Stimulated activated CD8-positive, alpha-beta memory T cell treated with anti-CD3 and anti-CD28 coated beads, Interleukin-15, amount 100 ng/mL, for 48 hours (primary cell): ENCODE results near the gene TAL1.
A peak's percentile ranks its signal among the peaks of the same experiment; 100 is the strongest.
"Not testable (repeated sequence)": the region's sequence is repeated elsewhere in the genome, so short reads cannot be mapped to it uniquely, and the experiment has no call there.

ENCODE experiments used
- DNase-seq, 2 donors: peaks; one replicate each; pipeline ENCODE4 v3.0.0-alpha.2; 2020; ENCODE audit warnings: low read depth in 2 of 2

Gene TAL1

GRCh38 chr1:47212636-47213229, 19.3 kb downstream of the TAL1 start:
- DNase-seq = no peak

- no peak for DNase-seq
Measured at GRCh38 chr1:47211796-47212269, 20.2 kb downstream of the TAL1 start.

GRCh38 chr1:47210666-47211065, 21.4 kb downstream of the TAL1 start:
- DNase-seq = no peak

GRCh38 chr1:47209725-47210325, 22.2 kb downstream of the TAL1 start:
- DNase-seq = no peak

GRCh38 chr1:47209091-47209490, 22.9 kb downstream of the TAL1 start:
- no peak for DNase-seq

GRCh38 chr1:47208374-47208850, 23.6 kb downstream of the TAL1 start:
- no peak for DNase-seq

GRCh38 chr1:47207803-47208373, 24.1 kb downstream of the TAL1 start:
- peak in 1 of 2 donors; percentile 40 for DNase-seq

GRCh38 chr1:47205918-47206317, 26.1 kb downstream of the TAL1 start:
- no peak for DNase-seq

GRCh38 chr1:47203504-47203903, 28.5 kb downstream of the TAL1 start:
- DNase-seq = not testable (repeated sequence)

- DNase-seq = no peak
Measured at GRCh38 chr1:47201179-47201578, 30.8 kb downstream of the TAL1 start.

- DNase-seq = no peak
Measured at GRCh38 chr1:47198214-47198613, 33.8 kb downstream of the TAL1 start.

GRCh38 chr1:47196622-47197021, 35.4 kb downstream of the TAL1 start:
- DNase-seq = no peak

GRCh38 chr1:47195981-47196380, 36.0 kb downstream of the TAL1 start:
- DNase-seq = not testable (repeated sequence)

GRCh38 chr1:47194311-47194710, 37.7 kb downstream of the TAL1 start:
- no peak for DNase-seq

GRCh38 chr1:47193496-47193895, 38.5 kb downstream of the TAL1 start:
- not testable (repeated sequence) for DNase-seq

GRCh38 chr1:47192458-47193384, 39.3 kb downstream of the TAL1 start:
- DNase-seq = peak; percentile 34 to 43

- DNase-seq = no peak
Measured at GRCh38 chr1:47191940-47192457, 40.0 kb downstream of the TAL1 start.

- DNase-seq = no peak
Measured at GRCh38 chr1:47190857-47191256, 41.2 kb downstream of the TAL1 start.

GRCh38 chr1:47190509-47190855, 41.5 kb downstream of the TAL1 start:
- no peak for DNase-seq

GRCh38 chr1:47189844-47190508, 42.0 kb downstream of the TAL1 start, which contains the start of gene PDZK1IP1:
PDZK1IP1 (minus strand) TSS chr1:47190036; CDS start chr1:47189932, 104 bp downstream.
- no peak for DNase-seq
